ENCODE data around the gene AFP. TPM values are rescaled to one million over a fixed set of nuclear protein-coding genes. Genes with fewer than 3 reads are reported as not detected.

The AFP gene
- total and polyA plus RNA-seq, 2 experiments from 2014 or later, result 15,250 to 23,697 TPM

GRCh38 chr4:73411731-73412414 lies 24.1 kb upstream of the AFP start:
- no peaks in the 10 kb centered on the region for H3K79me2 ChIP-seq
- no peaks in the 10 kb centered on the region for H3K36me3 ChIP-seq (replicated peaks; ENCODE audit: insufficient read depth, low read depth)
- DNase-seq (ENCODE audit: low spot score), result no peak
- no peak overlapping the region for H2AFZ ChIP-seq
- no peak overlapping the region for H3K4me2 ChIP-seq
- TF ChIP-seq EZH2phosphoT487 (IDR thresholded peaks at IDR 0.05; ENCODE audit: low read depth, severe bottlenecking, unreplicated experiment), result no peak
- TF ChIP-seq, protein P1, sequence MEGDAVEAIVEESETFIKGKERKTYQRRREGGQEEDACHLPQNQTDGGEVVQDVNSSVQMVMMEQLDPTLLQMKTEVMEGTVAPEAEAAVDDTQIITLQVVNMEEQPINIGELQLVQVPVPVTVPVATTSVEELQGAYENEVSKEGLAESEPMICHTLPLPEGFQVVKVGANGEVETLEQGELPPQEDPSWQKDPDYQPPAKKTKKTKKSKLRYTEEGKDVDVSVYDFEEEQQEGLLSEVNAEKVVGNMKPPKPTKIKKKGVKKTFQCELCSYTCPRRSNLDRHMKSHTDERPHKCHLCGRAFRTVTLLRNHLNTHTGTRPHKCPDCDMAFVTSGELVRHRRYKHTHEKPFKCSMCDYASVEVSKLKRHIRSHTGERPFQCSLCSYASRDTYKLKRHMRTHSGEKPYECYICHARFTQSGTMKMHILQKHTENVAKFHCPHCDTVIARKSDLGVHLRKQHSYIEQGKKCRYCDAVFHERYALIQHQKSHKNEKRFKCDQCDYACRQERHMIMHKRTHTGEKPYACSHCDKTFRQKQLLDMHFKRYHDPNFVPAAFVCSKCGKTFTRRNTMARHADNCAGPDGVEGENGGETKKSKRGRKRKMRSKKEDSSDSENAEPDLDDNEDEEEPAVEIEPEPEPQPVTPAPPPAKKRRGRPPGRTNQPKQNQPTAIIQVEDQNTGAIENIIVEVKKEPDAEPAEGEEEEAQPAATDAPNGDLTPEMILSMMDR (IDR thresholded peaks at IDR 0.05; ENCODE audit: poor library complexity), result no peak
- H4K20me1 ChIP-seq (ENCODE audit: insufficient read depth, poor library complexity, severe bottlenecking), result no peaks in the 10 kb centered on the region
- H3K9me2 ChIP-seq (replicated peaks; ENCODE audit: insufficient read depth), result no peaks in the 10 kb centered on the region
- H3K27ac ChIP-seq, result no peak overlapping the region
- H3K4me1 ChIP-seq (ENCODE audit: insufficient read depth), result peaks cover 4% of the 10 kb centered on the region
- no peaks in the 10 kb centered on the region for H3K9me3 ChIP-seq (ENCODE audit: low read depth)
- H3K4me3 ChIP-seq, result no peak overlapping the region
- WGBS (ENCODE audit: low lambda C conversion rate, missing lambda C conversion rate), result 89% methylated on average over 8 of the region's 8 CpGs
- H3K27me3 ChIP-seq, result no peaks in the 10 kb centered on the region

DNA sequence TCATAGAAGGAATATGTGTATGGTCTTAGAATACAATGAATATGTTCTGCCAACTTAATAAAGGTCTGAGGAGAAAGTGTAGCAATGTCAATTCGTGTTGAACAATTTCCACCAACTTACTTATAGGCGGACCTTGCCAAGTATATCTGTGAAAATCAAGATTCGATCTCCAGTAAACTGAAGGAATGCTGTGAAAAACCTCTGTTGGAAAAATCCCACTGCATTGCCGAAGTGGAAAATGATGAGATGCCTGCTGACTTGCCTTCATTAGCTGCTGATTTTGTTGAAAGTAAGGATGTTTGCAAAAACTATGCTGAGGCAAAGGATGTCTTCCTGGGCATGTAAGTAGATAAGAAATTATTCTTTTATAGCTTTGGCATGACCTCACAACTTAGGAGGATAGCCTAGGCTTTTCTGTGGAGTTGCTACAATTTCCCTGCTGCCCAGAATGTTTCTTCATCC lies 22.7 kb upstream of the AFP start:
- no peak for DNase-seq (ENCODE audit: low spot score)
- WGBS (ENCODE audit: low lambda C conversion rate, missing lambda C conversion rate), result 78% methylated on average over 4 of the region's 4 CpGs
- no peaks in the 10 kb centered on the region for H3K36me3 ChIP-seq (replicated peaks; ENCODE audit: insufficient read depth, low read depth)

DNA sequence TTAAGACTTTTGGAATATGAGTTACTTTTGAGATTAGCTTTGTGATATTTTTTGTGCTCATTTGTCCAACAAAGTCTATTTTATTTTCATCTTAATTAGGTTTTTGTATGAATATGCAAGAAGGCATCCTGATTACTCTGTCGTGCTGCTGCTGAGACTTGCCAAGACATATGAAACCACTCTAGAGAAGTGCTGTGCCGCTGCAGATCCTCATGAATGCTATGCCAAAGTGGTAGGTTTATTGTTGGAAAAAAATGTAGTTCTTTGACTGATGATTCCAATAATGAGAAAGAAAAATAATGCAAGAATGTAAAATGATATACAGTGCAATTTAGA lies 21.1 kb upstream of the AFP start:
- no peaks in the 10 kb centered on the region for H3K9me3 ChIP-seq (ENCODE audit: low read depth)
- no peak overlapping the region for H3K27ac ChIP-seq
- H3K79me2 ChIP-seq, result no peaks in the 10 kb centered on the region
- DNase-seq (ENCODE audit: low spot score), result no peak
- 65% methylated on average over 2 of the region's 2 CpGs for WGBS (ENCODE audit: low lambda C conversion rate, missing lambda C conversion rate)
- no peak overlapping the region for H3K4me3 ChIP-seq
- H3K9me2 ChIP-seq (replicated peaks; ENCODE audit: insufficient read depth), result no peaks in the 10 kb centered on the region
- no peaks in the 10 kb centered on the region for H4K20me1 ChIP-seq (ENCODE audit: insufficient read depth, poor library complexity, severe bottlenecking)
- H3K4me1 ChIP-seq (ENCODE audit: insufficient read depth), result peaks cover 3% of the 10 kb centered on the region
- no peaks in the 10 kb centered on the region for H3K27me3 ChIP-seq
- no peak overlapping the region for H2AFZ ChIP-seq
- no peak overlapping the region for H3K4me2 ChIP-seq
- no peaks in the 10 kb centered on the region for H3K36me3 ChIP-seq (replicated peaks; ENCODE audit: insufficient read depth, low read depth)
- no peak for TF ChIP-seq EZH2phosphoT487 (IDR thresholded peaks at IDR 0.05; ENCODE audit: low read depth, severe bottlenecking, unreplicated experiment)
- TF ChIP-seq EZH2 (IDR thresholded peaks at IDR 0.05; ENCODE audit: borderline replicate concordance), result no peak
- TF ChIP-seq, protein P1 (IDR thresholded peaks at IDR 0.05; ENCODE audit: poor library complexity), result no peak

More for the DNA sequence above, 22.7 kb upstream of the AFP start:
- no peaks in the 10 kb centered on the region for H3K27me3 ChIP-seq
- no peaks in the 10 kb centered on the region for H3K9me2 ChIP-seq (replicated peaks; ENCODE audit: insufficient read depth)
- no peaks in the 10 kb centered on the region for H3K9me3 ChIP-seq (ENCODE audit: low read depth)
- H3K27ac ChIP-seq, result no peak overlapping the region
- no peaks in the 10 kb centered on the region for H3K79me2 ChIP-seq
- H3K4me2 ChIP-seq, result no peak overlapping the region
- no peak overlapping the region for H2AFZ ChIP-seq
- TF ChIP-seq, protein P1 (IDR thresholded peaks at IDR 0.05; ENCODE audit: poor library complexity), result no peak
- TF ChIP-seq EZH2phosphoT487 (IDR thresholded peaks at IDR 0.05; ENCODE audit: low read depth, severe bottlenecking, unreplicated experiment), result no peak
- no peak for TF ChIP-seq EZH2 (IDR thresholded peaks at IDR 0.05; ENCODE audit: borderline replicate concordance)
- H3K4me3 ChIP-seq, result no peak overlapping the region
- H3K4me1 ChIP-seq (ENCODE audit: insufficient read depth), result peaks cover 4% of the 10 kb centered on the region
- H4K20me1 ChIP-seq (ENCODE audit: insufficient read depth, poor library complexity, severe bottlenecking), result no peaks in the 10 kb centered on the region
